ENCODE results near the gene NSDHL. TPM values are rescaled to one million over a fixed set of nuclear protein-coding genes. Genes with fewer than 3 reads are reported as not detected.

The NSDHL gene
- total and polyA plus RNA-seq, 10 donors = 6.1 to 11.2 (median 9.0) TPM

GRCh38 chrX:152865232-152865920 lies 34.5 kb downstream of the NSDHL start:
- H3K27ac ChIP-seq = no peak overlapping the region
- no peaks in the 10 kb centered on the region for H3K27me3 ChIP-seq (replicated peaks in 1 of 7)
- no peaks in the 10 kb centered on the region for H3K4me1 ChIP-seq
- no peak for DNase-seq
- no peaks in the 10 kb centered on the region for H3K9me3 ChIP-seq
- TF ChIP-seq POLR2AphosphoS5 (IDR thresholded peaks at IDR 0.05) = no peak
- no peak for TF ChIP-seq POLR2A (IDR thresholded peaks at IDR 0.05)
- TF ChIP-seq, protein P1, sequence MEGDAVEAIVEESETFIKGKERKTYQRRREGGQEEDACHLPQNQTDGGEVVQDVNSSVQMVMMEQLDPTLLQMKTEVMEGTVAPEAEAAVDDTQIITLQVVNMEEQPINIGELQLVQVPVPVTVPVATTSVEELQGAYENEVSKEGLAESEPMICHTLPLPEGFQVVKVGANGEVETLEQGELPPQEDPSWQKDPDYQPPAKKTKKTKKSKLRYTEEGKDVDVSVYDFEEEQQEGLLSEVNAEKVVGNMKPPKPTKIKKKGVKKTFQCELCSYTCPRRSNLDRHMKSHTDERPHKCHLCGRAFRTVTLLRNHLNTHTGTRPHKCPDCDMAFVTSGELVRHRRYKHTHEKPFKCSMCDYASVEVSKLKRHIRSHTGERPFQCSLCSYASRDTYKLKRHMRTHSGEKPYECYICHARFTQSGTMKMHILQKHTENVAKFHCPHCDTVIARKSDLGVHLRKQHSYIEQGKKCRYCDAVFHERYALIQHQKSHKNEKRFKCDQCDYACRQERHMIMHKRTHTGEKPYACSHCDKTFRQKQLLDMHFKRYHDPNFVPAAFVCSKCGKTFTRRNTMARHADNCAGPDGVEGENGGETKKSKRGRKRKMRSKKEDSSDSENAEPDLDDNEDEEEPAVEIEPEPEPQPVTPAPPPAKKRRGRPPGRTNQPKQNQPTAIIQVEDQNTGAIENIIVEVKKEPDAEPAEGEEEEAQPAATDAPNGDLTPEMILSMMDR (IDR thresholded peaks at IDR 0.05 in 8 of 11, conservative IDR thresholded peaks at IDR 0.05 in 3 of 11) = no peak
- no peak overlapping the region for H3K4me3 ChIP-seq
- WGBS, 5 donors = 85 to 98% (median 95%) methylated on average over 9 to 17 of the region's 17 CpGs
- peaks cover 0 to 93% (median 19%) of the 10 kb centered on the region in 6 donors for H3K36me3 ChIP-seq
- intact Hi-C loops (cut with DNase I; ENCODE audit: low total_unique reads) = no loop called here

GRCh38 chrX:152866386-152866785 lies 35.5 kb downstream of the NSDHL start:
- 81 to 98% (median 92%) methylated on average over 4 to 5 of the region's 5 CpGs for WGBS, 5 donors
- TF ChIP-seq POLR2A (IDR thresholded peaks at IDR 0.05) (no peak), POLR2AphosphoS5 (IDR thresholded peaks at IDR 0.05) (no peak)
- TF ChIP-seq, protein P1 (IDR thresholded peaks at IDR 0.05 in 8 of 11, conservative IDR thresholded peaks at IDR 0.05 in 3 of 11) = no peak
- Histone ChIP-seq H3K27me3 (replicated peaks in 1 of 7) (no peaks in the 10 kb centered on the region), H3K4me3 (no peak overlapping the region), H3K4me1 (no peaks in the 10 kb centered on the region), H3K9me3 (no peaks in the 10 kb centered on the region), H3K36me3 (peaks cover 0 to 94% (median 19%) of the 10 kb centered on the region in 6 donors), H3K27ac (no peak overlapping the region)
- no peak for DNase-seq
- intact Hi-C loops (cut with DNase I; ENCODE audit: low total_unique reads) = no loop called here

DNA sequence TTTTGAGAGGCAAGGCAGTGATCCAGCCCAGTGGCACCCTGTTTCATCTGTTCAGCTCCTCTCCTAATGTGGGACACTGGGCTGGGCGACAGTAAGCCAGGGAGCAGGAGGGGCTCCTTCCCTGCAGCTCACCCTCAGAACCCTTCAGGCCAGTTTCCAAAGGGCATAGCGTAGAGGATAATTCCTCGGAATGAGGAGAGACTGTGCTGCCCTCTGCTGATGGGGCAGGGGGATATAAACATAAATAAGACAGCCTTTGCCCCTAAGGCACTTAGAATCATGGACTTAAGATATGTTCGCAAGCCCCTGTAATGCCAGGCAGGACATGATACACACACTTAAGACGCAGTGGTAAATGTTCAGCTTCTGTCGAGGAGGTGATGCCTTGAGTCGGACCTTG lies 39.1 kb downstream of the NSDHL start:
- Histone ChIP-seq H3K27ac (no peak overlapping the region), H3K27me3 (replicated peaks in 1 of 7) (no peaks in the 10 kb centered on the region), H3K4me3 (no peak overlapping the region), H3K9me3 (no peaks in the 10 kb centered on the region), H3K36me3 (peaks cover 0 to 63% (median 19%) of the 10 kb centered on the region in 6 donors), H3K4me1 (no peaks in the 10 kb centered on the region)
- 77 to 98% (median 95%) methylated on average over 7 of the region's 7 CpGs for WGBS, 5 donors
- no peak for DNase-seq
- intact Hi-C loops (cut with DNase I; ENCODE audit: low total_unique reads) = no loop called here
- TF ChIP-seq, protein P1 (IDR thresholded peaks at IDR 0.05 in 8 of 11, conservative IDR thresholded peaks at IDR 0.05 in 3 of 11) = no peak
- no peak for TF ChIP-seq POLR2AphosphoS5 (IDR thresholded peaks at IDR 0.05)
- no peak for TF ChIP-seq POLR2A (IDR thresholded peaks at IDR 0.05)

DNA sequence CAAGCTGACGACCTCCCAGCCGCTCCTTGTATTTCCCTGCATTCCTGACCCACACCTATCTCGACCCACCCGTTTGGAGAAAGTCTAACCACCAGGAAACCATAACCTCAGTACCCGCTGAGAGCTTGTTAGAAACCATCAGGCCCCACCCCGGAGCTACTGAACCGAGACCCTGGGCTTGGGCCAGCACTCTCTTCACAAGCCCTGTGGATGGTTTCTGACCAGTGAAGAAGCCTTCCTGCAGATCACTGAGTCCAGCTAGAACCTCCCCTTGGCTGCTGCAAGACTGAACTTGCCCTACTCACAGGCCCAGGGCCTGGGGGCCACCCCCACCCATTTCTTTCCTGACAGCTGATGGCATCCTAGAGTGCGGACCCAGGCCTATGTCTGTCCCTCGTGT lies 40.4 kb downstream of the NSDHL start:
- Histone ChIP-seq H3K9me3 (no peaks in the 10 kb centered on the region), H3K4me3 (no peak overlapping the region), H3K36me3 (peaks cover 0 to 50% (median 15%) of the 10 kb centered on the region in 6 donors), H3K27me3 (replicated peaks in 1 of 7) (no peaks in the 10 kb centered on the region), H3K4me1 (no peaks in the 10 kb centered on the region), H3K27ac (no peak overlapping the region)
- DNase-seq = no peak
- WGBS, 5 donors = 81 to 93% (median 87%) methylated on average over 8 to 9 of the region's 9 CpGs
- intact Hi-C loops (cut with DNase I; ENCODE audit: low total_unique reads) = no loop called here
- no peak for TF ChIP-seq POLR2A (IDR thresholded peaks at IDR 0.05)
- TF ChIP-seq, protein P1 (IDR thresholded peaks at IDR 0.05 in 8 of 11, conservative IDR thresholded peaks at IDR 0.05 in 3 of 11) = no peak
- no peak for TF ChIP-seq POLR2AphosphoS5 (IDR thresholded peaks at IDR 0.05)

Data from spleen (tissue), 11 donors.